Fibroblast of lung (primary cell): Measurements from ENCODE around the gene AOX1. TPM values are rescaled to one million over a fixed set of nuclear protein-coding genes. Genes with fewer than 3 reads are reported as not detected.

Source experiments
- DNase-seq, 2 donors: peaks; one replicate each; pipeline versions ENCODE4 v3.0.0 to v3.0.0-alpha.2; 2010; ENCODE audit warnings: low read depth in 2 of 2
- H2AFZ ChIP-seq: 2 replicates; pipeline ENCODE4 v1.5.1; 2012; ENCODE audit warnings: low read length, control low read depth, inconsistent platforms
- H3K27ac ChIP-seq: 2 replicates; pipeline ENCODE4 v1.5.1; 2011; ENCODE audit warnings: low read length, control low read depth; ENCODE audit not compliant: insufficient read depth
- H3K27me3 ChIP-seq: 2 replicates; pipeline ENCODE4 v1.5.1; 2011; ENCODE audit warnings: mild to moderate bottlenecking, low read length; ENCODE audit not compliant: control insufficient read depth, insufficient read depth
- H3K36me3 ChIP-seq: 2 replicates; pipeline ENCODE4 v1.5.1; 2011; ENCODE audit warnings: low read length; ENCODE audit not compliant: control insufficient read depth, insufficient read depth
- H3K4me1 ChIP-seq: 2 replicates; pipeline ENCODE4 v1.5.1; 2011; ENCODE audit warnings: low read length; ENCODE audit not compliant: control insufficient read depth, insufficient read depth; ENCODE audit errors: extremely low read depth
- H3K4me2 ChIP-seq: 2 replicates; pipeline ENCODE4 v1.5.1; 2011; ENCODE audit warnings: low read length, control low read depth; ENCODE audit not compliant: insufficient read depth; ENCODE audit errors: extremely low read depth
- H3K4me3 ChIP-seq, 4 experiments: fragments of 200-600 bp in 1 of 4; sonication (generic) in 1 of 4; replicated peaks in 1 of 4; 2 replicates each; pipeline ENCODE4 v1.5.1; 2011 to 2016; ENCODE audit warnings: low read length in 4 of 4, low read depth in 3 of 4, mild to moderate bottlenecking in 3 of 4, control low read depth in 2 of 4, inconsistent platforms in 1 of 4, mixed read lengths in 1 of 4; ENCODE audit not compliant: insufficient read depth in 1 of 4; ENCODE audit errors: control extremely low read depth in 1 of 4
- H3K79me2 ChIP-seq: 2 replicates; pipeline ENCODE4 v1.5.1; 2012; ENCODE audit warnings: mild to moderate bottlenecking, low read length, inconsistent platforms; ENCODE audit not compliant: control insufficient read depth, insufficient read depth
- H3K9ac ChIP-seq: 2 replicates; pipeline ENCODE4 v1.5.1; 2011; ENCODE audit warnings: mild to moderate bottlenecking, low read length, control low read depth; ENCODE audit not compliant: insufficient read depth
- H3K9me3 ChIP-seq: 2 replicates; pipeline ENCODE4 v1.5.1; 2012; ENCODE audit warnings: low read depth, low read length; ENCODE audit not compliant: control insufficient read depth, insufficient read depth
- H4K20me1 ChIP-seq: 2 replicates; pipeline ENCODE4 v1.5.1; 2011; ENCODE audit warnings: low read length; ENCODE audit not compliant: control insufficient read depth, insufficient read depth; ENCODE audit errors: extremely low read depth
- CTCF ChIP-seq, 2 donors: IDR thresholded peaks in 1 of 2; conservative IDR thresholded peaks in 1 of 2; 1 replicate in 1 of 2; 2 replicates in 1 of 2; pipeline ENCODE4 v1.5.1; 2011 to 2012; ENCODE audit warnings: low read length in 2 of 2, control low read depth in 1 of 2, inconsistent platforms in 1 of 2, low read depth in 1 of 2, mild to moderate bottlenecking in 1 of 2
- EZH2 ChIP-seq: IDR thresholded peaks from 2 replicates; pipeline ENCODE4 v1.5.1; 2012; ENCODE audit warnings: low read length, control low read depth, mild to moderate bottlenecking; ENCODE audit errors: missing control alignments
- polyA plus RNA-seq, 2 donors: library from polyadenylated mRNA; depleted of rRNA in 1 of 2; stranded (reverse) in 1 of 2; unstranded in 1 of 2; fragments of >200 nt; gene quantifications; 2 replicates each; pipeline ENCODE4 v1.2.1, GENCODE V29; 2011 to 2012; ENCODE audit warnings: missing spikeins in 1 of 2
- total RNA-seq: library from RNA; depleted of rRNA; stranded (reverse); fragments of >200 nt; gene quantifications from 2 replicates; pipeline ENCODE4 v1.2.1, GENCODE V29; 2014

Gene AOX1
- total and polyA plus RNA-seq, 2 donors (not counting 1 experiment from before 2014, with no cell fraction given), result 39.4 to 65.1 TPM

GRCh38 chr2:200653021-200653420 is 67.2 kb downstream of the AOX1 start:
- Histone ChIP-seq H4K20me1 (no peaks in the 10 kb centered on the region), H3K9ac (no peak overlapping the region), H3K27me3 (no peaks in the 10 kb centered on the region), H2AFZ (no peak overlapping the region), H3K4me3 (no peak overlapping the region), H3K36me3 (no peaks in the 10 kb centered on the region), H3K4me1 (no peaks in the 10 kb centered on the region), H3K9me3 (no peaks in the 10 kb centered on the region), H3K27ac (no peak overlapping the region), H3K4me2 (no peak overlapping the region), H3K79me2 (no peaks in the 10 kb centered on the region)
- no peak for DNase-seq
- TF ChIP-seq CTCF (conservative IDR thresholded peaks at IDR 0.05 in 1 of 2, IDR thresholded peaks at IDR 0.05 in 1 of 2; ENCODE audit: low read depth in 1 of 2, low read length in 2 of 2), result no peak
- no peak for TF ChIP-seq EZH2

GRCh38 chr2:200654823-200655222 is 69.0 kb downstream of the AOX1 start:
- DNase-seq, result no peak

GRCh38 chr2:200655918-200656580 is 70.2 kb downstream of the AOX1 start:
- Histone ChIP-seq H3K9me3 (no peaks in the 10 kb centered on the region), H3K79me2 (no peaks in the 10 kb centered on the region), H3K4me2 (no peak overlapping the region), H3K9ac (no peak overlapping the region), H3K27me3 (no peaks in the 10 kb centered on the region), H4K20me1 (no peaks in the 10 kb centered on the region), H3K36me3 (no peaks in the 10 kb centered on the region), H2AFZ (no peak overlapping the region), H3K4me3 (no peak overlapping the region), H3K4me1 (no peaks in the 10 kb centered on the region), H3K27ac (no peak overlapping the region)
- TF ChIP-seq CTCF (conservative IDR thresholded peaks at IDR 0.05 in 1 of 2, IDR thresholded peaks at IDR 0.05 in 1 of 2; ENCODE audit: low read depth in 1 of 2, low read length in 2 of 2) (no peak), EZH2 (no peak)
- peak in 1 of 2 donors; percentile 42 for DNase-seq

More at GRCh38 chr2:200654823-200655222, 69.0 kb downstream of the AOX1 start:
- no peak overlapping the region for H3K9ac ChIP-seq
- no peaks in the 10 kb centered on the region for H3K9me3 ChIP-seq
- no peaks in the 10 kb centered on the region for H3K36me3 ChIP-seq
- TF ChIP-seq CTCF (conservative IDR thresholded peaks at IDR 0.05 in 1 of 2, IDR thresholded peaks at IDR 0.05 in 1 of 2; ENCODE audit: low read depth in 1 of 2, low read length in 2 of 2) (no peak), EZH2 (no peak)
- H4K20me1 ChIP-seq, result no peaks in the 10 kb centered on the region
- no peak overlapping the region for H3K27ac ChIP-seq
- H3K4me2 ChIP-seq, result no peak overlapping the region
- H3K4me1 ChIP-seq, result no peaks in the 10 kb centered on the region
- H3K79me2 ChIP-seq, result no peaks in the 10 kb centered on the region
- no peak overlapping the region for H2AFZ ChIP-seq
- no peak overlapping the region for H3K4me3 ChIP-seq
- H3K27me3 ChIP-seq, result no peaks in the 10 kb centered on the region
